LNCAP (cell line): ENCODE results near the gene SAE1.

ENCODE experiments used
- CTCF ChIP-seq: fragments of 450-650 bp; IDR thresholded peaks from 2 replicates; pipeline ENCODE4 v1.5.1; 2017; ENCODE audit warnings: mild to moderate bottlenecking

SAE1 gene

GRCh38 chr19:47125669-47125938 is 5.0 kb upstream of the SAE1 start:
- TF ChIP-seq CTCF, result no peak

GRCh38 chr19:47129579-47129978 is 1.1 kb upstream of the SAE1 start:
- TF ChIP-seq CTCF, result no peak

- no peak for TF ChIP-seq CTCF
These were observed 481 bp upstream of the SAE1 start for GRCh38 chr19:47130120-47130588.

- no peak for TF ChIP-seq CTCF
These were observed 1.7 kb downstream of the SAE1 start for GRCh38 chr19:47132194-47132852.

- no peak for TF ChIP-seq CTCF
These were observed 2.4 kb downstream of the SAE1 start for GRCh38 chr19:47133021-47133471.

GRCh38 chr19:47134545-47134944 is 3.9 kb downstream of the SAE1 start:
- TF ChIP-seq CTCF, result no peak

- no peak for TF ChIP-seq CTCF
These were observed 4.5 kb downstream of the SAE1 start for GRCh38 chr19:47135156-47135555.

- no peak for TF ChIP-seq CTCF
These were observed 11.1 kb downstream of the SAE1 start for GRCh38 chr19:47141695-47142094.
